Muscle of arm (tissue), 14 donors: ENCODE measurements around the gene GSTT4. TPM values are rescaled to one million over a fixed set of nuclear protein-coding genes. Genes with fewer than 3 reads are reported as not detected.
"Not testable (repeated sequence)": the region's sequence is repeated elsewhere in the genome, so short reads cannot be mapped to it uniquely, and the experiment has no call there.

Experiments used
- DNase-seq: peaks from one replicate; pipeline ENCODE4 v3.0.0-alpha.2; 2013
- long read RNA-seq, 11 donors: transcript quantifications; one replicate each; lab custom pipeline, GENCODE V29; 2026
- polyA plus RNA-seq, 12 donors: library from polyadenylated mRNA; unstranded; fragments of 120-200 nt; gene quantifications; one replicate each; pipeline ENCODE4 v1.2.1, GENCODE V29; 2013; ENCODE audit not compliant: insufficient read length in 12 of 12

Gene GSTT4
- polyA plus RNA-seq: not detected
- long read RNA-seq, donor 1: 0 reads
- long read RNA-seq, donor 2: 0 reads
- long read RNA-seq, donor 3: 0 reads
- long read RNA-seq, donor 4: 0 reads
- long read RNA-seq, donor 5: 0 reads
- long read RNA-seq, donor 6: 0 reads
- long read RNA-seq, donor 7: 0 reads
- long read RNA-seq, donor 8: 0 reads
- long read RNA-seq, donor 9: 0 reads
- long read RNA-seq, donor 10: 0 reads
- long read RNA-seq, donor 11: 0 reads

GRCh38 chr22:24005201-24005600, at the start of gene GSTT4:
Gene GSTT4, minus strand, starts transcription at chr22:24005453. Its CDS starts 97 bp downstream, at chr22:24005356.
- no peak for DNase-seq

DNA sequence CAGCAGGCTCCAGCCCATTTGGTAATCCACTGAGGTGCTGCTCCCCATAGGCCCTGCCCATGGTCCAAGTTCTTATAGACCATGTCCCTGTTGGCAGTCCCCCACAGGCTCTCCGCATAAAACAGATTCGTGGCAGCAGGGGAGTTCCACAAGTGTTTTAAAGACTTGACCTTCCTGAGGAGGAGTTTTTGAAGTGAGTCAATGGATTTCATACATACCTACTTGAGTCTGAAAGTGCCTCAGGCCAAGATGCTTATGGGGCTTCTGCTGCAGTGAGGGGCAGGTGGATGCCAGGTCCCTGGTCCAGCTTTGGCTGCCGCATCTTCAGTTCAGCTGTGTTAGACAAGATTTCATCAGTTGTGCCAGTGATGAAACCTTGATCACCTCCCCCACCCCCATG, 49.1 kb upstream of the GSTT4 start:
- no peak for DNase-seq

DNA sequence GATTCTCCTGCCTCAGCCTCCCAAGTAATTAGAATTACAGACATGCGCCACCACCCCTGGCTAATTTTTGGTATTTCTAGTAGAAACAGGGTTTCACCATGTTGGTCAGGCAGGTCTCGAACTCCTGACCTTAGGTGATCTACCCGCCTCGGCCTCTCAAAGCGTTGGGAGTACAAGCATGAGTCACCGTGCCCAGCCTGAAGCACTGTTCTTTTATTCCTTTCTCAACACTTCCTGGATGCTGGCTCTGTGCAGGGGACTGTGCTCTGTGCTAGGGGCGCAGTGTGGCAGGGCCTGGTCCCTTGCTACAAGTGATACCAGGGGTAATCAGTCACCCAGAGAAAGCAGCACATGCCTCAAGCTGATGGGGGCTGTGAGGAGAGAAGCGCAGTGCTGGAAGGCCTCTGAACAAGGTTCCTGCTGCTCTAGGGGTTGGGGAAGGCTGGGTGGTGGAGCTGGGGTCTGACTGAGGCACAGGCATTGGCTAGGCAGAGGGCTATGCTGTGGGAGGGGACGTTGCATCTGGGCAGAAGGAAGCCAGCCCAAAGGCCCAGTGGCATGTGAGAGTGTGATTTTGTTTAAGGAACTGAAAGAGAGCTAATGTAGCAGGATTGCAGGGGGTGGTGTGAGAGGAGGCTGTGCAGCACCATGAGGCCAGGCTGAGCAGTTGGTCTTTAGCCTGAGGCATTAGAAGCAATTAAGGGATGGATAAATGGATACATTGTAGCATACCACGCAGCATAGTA, 48.4 kb upstream of the GSTT4 start:
- no peak for DNase-seq

DNA sequence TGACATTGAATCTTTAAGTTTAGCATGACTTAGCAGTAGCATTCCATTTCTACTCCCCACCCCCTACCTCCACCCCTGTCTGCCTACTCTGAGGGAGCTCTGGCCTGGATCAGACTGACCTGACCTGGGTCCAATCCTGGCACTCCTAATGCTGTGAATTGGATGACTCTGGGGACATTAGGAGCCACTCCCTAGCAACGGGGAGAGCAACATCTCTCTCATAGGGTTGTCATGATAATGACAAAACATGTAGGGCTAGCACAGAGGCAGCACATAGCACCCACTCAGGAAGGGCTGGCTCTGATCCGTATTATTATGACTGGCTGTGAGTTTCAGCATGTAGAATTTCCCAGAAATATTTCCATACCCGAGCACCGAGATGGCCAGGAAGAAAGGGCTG, 46.3 kb upstream of the GSTT4 start:
- no peak for DNase-seq

GRCh38 chr22:24051028-24051427, 45.8 kb upstream of the GSTT4 start:
- no peak for DNase-seq

DNA sequence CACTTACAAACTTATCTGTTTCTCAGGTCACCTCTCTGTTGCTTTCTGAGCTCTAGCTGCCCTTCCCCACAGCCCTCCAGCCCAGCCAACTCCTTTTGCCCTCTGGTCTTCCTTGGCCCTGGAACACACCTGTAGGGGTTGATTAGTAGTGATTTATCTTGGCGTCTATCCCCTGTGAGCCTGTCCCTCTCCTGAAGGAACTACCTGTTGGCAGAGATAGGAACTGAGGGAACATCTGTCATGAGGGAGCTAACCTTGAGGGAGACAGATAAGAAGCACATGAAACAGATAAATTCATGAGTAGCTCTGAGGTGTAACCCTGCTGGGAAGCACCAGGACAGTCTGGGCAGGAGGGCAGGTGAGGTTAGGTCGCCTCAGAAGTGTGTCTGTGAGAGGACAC, 44.7 kb upstream of the GSTT4 start:
- DNase-seq: no peak

DNA sequence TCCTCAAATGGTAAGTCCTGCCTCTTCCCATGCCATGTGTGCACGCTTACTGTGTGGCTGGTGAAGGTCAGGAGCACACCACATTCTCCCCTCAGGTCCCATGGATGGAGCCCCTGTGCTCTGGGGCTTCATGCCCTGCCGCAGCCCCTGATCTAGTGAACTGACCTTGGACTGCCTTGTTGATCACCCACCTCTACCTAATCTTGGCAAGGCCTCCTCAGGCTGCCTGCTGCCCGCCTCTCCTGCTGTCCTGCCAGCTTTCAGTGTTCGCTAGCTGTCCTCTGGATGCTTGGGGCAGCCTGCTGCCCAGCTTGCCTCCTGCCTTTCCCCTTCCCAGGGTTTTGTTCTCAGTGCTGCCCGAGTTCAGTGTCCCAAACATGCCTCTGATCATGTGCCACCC, 44.0 kb upstream of the GSTT4 start:
- no peak for DNase-seq

- DNase-seq: no peak
Measured at GRCh38 chr22:24046024-24046423, 40.8 kb upstream of the GSTT4 start.

GRCh38 chr22:24043958-24044357, 38.7 kb upstream of the GSTT4 start:
- no peak for DNase-seq

DNA sequence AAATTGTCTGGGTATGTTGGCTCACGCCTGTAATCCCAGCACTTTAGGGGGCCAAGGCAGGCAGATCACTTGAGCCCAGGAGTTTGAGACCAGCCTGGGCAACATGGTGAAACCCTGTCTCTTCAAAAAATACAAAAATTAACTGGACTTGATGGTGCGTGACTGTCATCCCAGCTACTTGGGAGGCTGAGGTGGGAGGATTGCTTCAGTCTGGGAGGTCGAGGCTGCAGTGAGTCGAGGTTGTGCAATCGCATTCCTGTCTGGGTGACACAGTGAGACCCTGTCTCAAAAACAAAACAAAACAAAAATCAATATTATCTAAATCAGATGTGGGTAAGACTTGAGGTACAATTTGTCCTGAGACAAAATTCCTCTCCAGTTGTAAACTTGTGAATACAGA, 38.2 kb upstream of the GSTT4 start:
- DNase-seq: not testable (repeated sequence)

GRCh38 chr22:24040946-24041345, 35.7 kb upstream of the GSTT4 start:
- no peak for DNase-seq

DNA sequence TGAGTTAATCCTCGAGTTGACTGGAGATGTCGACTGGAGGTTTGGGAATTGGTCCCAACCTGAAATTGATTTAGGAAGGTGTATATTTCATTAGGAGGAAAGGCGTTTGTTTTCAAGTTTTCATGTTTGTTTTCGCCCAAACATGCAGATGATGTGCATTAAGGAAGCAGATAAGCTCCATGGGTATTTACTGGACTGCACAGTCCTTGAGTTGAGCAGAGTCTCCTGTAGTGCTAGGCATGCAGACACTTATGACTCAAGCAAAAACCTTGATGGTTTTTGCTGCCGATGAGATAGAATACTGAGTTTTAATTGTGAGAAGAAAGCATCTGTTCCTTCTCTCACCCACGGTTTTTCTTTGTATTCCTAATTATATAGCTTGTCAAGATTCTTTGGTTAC, 33.8 kb upstream of the GSTT4 start:
- no peak for DNase-seq

- DNase-seq: no peak
Measured at GRCh38 chr22:24037851-24038765, 32.9 kb upstream of the GSTT4 start.

GRCh38 chr22:24035296-24035695, 30.0 kb upstream of the GSTT4 start:
- DNase-seq: no peak

DNA sequence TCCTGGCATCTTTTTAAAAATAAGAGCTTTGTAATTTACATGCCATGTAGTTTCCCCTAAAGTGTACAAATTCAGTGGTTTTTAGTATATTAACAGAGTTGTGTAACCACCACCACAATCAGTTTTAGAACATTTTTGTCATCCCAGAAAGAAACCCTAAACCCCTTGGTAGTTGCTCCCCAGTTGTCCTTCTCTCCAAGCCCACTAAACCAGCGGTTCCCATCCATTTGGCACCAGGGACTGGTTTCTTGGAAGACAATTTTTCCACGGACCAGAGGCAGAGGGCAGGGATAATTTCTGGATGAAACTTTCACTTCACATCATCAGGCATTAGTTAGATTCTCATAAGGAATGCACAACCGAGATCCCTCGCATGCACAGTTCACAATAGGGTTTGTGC, 28.5 kb upstream of the GSTT4 start:
- no peak for DNase-seq

- DNase-seq: no peak
Measured at GRCh38 chr22:24030186-24030702, 25.0 kb upstream of the GSTT4 start.

- DNase-seq: no peak
Measured at GRCh38 chr22:24029304-24029703, 24.1 kb upstream of the GSTT4 start.

GRCh38 chr22:24028533-24028932, 23.3 kb upstream of the GSTT4 start:
- DNase-seq: no peak

DNA sequence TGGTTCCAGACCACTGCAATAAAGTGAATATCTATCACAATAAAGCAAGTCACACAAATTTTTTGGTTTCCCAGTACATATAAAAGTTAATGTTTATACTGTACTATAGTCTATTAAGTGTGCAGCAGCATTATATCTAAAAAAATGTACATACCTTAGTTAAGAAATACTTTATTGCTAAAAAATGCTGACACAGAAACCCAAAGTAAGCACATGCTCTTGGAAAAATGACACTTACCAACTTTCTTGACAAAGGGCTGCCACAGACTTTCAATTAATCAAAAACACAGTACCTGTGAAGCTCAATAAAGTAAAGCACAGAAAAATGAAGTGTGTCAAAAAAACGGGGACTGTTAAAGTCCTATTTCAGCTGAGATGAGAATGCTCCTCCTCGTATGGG, 22.7 kb upstream of the GSTT4 start:
- DNase-seq: no peak

DNA sequence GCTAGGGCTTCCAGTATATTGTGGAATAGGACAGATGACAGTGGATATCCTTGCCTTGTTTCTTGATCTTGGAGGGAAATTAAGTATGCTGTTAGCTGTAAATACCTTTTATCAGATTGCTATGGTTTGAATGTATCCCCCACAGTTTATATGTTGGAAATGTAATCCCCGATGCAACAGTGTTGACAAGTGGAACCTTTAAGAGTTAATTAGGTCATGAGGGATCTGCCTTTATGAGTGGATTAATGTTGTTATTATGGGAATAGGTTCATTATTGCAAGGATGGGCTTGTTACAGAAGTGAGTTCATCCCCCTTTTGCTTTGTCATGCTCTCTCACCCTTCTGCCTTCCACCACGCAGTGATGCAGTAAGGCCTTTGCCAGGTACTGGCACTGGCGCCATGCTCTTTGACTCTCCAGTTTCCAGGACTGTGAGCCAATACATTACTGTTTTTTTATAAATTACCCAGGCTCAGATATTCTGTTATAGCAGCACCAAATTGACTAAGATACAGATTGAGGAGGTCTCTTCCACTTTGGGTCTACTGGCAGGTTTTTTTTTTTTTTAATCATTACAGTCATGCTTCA, 22.2 kb upstream of the GSTT4 start:
- no peak for DNase-seq

DNA sequence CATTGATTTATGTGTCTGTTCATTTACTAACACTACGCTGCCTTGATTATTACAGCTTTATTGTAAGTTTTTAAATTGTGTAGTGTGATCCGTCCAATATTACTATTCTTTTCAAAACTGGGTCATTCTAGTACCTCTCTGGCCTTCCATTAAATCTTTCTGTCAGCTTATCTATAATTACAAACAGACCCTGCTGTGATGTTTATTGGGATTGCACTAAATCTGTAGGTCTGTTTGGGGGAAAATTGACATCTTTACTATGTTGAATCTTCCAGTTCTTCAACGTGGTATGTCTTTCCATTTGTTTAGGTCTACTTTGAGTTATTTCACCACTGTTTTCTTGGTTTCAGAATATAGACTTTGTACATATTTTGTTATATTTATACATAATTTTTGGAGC, 21.5 kb upstream of the GSTT4 start:
- no peak for DNase-seq

DNA sequence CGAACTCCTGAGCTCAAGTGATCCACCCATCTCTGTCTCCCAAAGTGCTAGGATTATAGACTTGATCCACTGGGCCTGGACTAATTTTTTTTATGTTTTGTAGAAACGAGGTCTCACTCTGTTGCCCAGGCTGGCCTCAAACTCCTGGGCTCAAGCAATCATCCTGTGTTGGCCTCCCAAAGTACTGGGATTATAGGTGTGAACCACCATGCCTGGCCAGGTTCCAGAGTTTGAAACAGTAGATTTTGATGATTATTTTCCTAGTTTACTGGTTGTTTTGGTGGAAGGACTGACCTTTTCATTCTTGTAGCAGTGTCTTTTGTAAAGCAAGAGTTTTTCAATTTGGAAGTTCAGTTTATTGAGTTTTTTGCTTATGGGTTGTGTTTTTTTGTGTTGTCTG, 20.8 kb upstream of the GSTT4 start:
- DNase-seq: no peak
